ENCODE measurements around the gene KIAA0930.

KIAA0930 gene

GRCh38 chr22:45185718-45186514 lies 54.8 kb downstream of the KIAA0930 start:
- in situ Hi-C loops (cut with MboI; ENCODE audit: low sequenced_read_pairs): no loop called here

GRCh38 chr22:45183974-45184373 lies 56.7 kb downstream of the KIAA0930 start:
- in situ Hi-C loops (cut with MboI; ENCODE audit: low sequenced_read_pairs): no loop called here

GRCh38 chr22:45181766-45182165 lies 58.9 kb downstream of the KIAA0930 start:
- in situ Hi-C loops (cut with MboI; ENCODE audit: low sequenced_read_pairs): no loop called here

DNA sequence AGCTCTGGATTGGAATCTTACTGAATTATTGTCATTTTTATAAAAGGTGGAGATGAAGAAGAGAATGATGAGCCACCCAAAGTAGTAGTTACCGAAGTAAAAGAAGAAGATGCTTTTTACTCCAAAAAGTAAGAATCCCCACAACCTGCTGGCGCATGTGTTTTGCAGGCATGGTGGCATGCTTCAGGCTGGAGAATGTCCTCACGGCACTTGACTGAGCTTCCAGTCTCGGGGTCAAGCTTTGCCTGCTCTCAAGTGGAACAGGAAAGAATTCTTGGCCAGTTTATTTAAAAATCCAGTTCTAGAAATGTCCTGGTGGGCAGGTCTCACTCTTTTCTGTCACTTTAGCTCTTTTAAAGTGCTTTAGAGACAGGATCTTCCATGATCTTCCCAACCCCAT lies 59.5 kb downstream of the KIAA0930 start:
- in situ Hi-C loops (cut with MboI; ENCODE audit: low sequenced_read_pairs): no loop called here

DNA sequence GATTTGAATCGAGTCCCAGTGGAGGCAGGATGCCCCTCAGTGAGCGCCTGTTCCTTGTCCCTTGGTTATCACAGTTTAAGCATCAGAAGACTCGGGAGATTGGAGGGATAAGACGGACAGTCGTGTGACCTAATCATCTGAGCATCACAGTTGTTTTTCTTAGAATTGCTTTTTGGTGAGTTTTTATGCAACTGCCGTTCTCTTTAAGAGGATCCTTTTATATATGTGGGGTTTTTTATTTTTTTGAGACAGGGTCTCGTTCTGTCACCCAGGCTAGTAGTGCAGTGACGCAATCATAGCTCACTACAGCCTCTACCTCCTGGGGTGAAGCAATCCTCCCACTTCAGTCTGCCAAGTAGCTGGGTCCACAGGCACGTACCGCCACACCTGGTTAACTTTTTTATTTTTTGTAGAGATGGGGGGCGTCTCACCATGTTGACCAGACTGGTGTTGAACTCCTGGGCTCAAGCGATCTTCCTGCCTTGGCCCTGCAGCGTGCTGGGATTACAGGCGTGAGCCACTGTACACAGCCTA lies 60.5 kb downstream of the KIAA0930 start:
- in situ Hi-C loops (cut with MboI; ENCODE audit: low sequenced_read_pairs): no loop called here

DNA sequence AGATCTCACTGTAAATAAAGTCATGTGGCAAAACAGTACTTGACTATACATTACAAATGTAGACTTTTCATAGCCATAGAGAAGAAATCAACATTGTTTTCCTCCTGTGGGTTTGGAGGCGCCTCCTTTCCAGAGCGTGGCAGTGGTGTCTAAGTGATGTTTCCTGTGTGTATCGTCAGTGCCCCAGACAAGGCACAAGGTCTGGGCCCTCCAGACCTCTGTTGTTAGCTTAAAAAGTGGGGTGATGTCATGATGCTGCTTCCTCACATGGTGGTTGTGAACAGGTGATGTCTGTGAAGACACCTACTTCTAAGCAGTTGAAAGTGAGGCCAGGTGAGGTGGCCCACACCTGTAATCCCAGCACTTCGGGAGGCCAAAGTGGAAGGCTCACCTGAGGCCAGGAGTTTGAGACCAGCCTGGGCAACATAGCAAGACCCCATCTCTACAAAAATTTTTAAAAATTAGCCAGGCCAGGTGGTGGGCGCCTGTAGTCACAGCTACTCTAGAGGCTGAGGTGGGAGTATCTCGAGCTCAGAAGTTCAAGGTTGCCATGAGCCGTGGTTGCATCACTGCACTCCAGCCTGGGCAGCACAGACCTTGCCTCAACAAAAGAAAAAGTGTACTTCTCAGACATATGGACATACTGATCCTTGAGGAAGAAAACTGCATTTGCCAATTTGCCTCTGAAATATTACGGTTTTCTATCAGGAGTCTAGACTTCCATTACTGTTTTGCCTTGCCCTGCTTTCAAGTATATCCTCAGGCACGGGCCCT lies 61.2 kb downstream of the KIAA0930 start:
- in situ Hi-C loops (cut with MboI; ENCODE audit: low sequenced_read_pairs): no loop called here

DNA sequence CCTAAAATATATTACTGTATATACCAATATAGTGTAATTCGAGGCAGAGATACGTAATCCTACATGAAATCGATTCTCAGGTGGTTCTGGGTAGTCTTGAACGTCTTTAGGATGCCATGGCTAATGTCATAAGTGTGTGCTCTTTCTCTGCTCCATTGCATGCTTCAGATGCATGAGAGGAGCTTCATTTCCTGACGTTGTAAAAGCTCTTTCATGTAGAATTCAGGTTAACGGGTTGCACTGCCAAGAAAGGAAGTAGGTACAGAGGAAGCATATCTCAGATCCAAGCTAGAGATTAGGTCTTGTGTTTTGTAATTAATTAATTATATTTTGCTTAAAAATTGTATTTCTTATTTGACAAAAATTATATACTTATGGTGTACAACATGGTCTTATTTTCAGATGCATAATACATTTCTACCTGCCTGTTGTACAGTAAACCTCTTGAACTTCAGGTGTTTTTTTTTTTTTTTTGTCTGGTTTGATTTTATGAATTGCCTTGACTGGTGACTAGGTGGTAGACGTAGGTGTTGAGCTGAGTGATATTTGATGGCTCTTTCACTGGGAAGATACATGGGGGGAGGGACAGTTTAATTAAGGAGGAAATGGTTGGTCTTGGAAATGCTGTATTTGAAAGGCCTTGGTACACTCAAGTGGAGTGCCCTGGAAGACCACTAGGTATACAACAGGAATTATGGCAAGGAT lies 67.7 kb downstream of the KIAA0930 start:
- in situ Hi-C loops (cut with MboI; ENCODE audit: low sequenced_read_pairs): no loop called here

GRCh38 chr22:45171830-45172229 lies 68.9 kb downstream of the KIAA0930 start:
- in situ Hi-C loops (cut with MboI; ENCODE audit: low sequenced_read_pairs): no loop called here

GRCh38 chr22:45169591-45170466 lies 70.9 kb downstream of the KIAA0930 start:
- in situ Hi-C loops (cut with MboI; ENCODE audit: low sequenced_read_pairs): no loop called here

DNA sequence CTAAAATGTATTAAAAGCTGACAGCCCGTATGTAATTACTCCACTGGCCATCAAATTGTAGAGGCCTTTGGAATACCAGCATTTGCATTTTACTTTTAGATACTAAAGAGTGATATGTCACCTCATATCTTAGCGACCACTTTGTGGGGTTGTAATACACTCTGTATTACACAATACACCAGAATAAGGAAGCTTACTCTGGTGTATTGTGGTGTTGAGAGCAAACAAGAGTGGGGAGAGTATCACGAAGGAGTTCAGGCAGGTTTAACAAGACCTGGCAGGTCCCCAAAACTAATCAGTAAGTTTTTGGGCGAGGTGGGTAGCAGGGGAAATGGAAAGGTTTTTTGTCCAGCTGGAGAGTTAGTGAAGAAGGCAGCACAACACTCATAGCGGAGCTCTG lies 73.8 kb downstream of the KIAA0930 start:
- in situ Hi-C loops (cut with MboI; ENCODE audit: low sequenced_read_pairs): no loop called here

GRCh38 chr22:45164270-45165088 lies 76.2 kb downstream of the KIAA0930 start:
- in situ Hi-C loops (cut with MboI; ENCODE audit: low sequenced_read_pairs): no loop called here

DNA sequence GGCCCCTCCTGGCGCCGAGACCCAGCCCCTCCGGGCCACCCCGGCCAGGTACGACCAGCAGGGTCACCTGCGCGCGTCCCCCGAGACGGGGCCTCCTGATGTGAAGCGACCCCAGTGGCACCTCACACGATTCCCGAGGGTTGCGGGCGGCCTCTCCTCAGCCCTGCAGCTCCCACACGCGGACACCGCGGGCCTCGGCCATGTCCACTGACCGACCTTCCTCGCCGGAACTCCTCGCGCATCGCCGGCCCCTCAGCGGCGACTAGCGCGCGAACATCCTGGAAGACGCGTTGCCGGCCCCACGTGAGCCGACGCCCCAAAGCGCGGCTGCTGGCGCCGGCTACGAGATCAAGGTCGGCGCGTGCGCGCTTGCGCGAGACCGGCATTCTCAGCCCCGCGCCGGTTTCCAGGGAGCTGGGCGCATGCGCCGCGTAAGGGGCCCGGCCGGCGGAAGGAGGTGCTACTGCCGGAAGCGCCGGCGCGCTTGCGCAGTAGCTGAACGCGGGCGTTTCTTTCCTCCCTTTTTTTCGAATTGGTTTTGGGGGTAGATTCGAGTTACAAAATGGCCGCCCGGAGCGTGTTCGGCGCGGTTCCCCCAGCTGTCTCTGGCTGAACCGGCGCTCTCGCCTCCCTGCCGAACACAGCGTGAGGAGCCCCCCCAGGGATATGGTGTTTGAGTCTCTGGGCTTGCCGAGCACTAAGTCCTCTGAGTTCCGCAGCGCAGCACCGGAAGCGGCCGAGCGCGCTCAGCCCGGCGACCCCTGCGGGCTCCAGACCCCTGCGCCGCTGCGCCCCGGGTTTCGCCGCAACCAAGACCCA lies 77.0 kb downstream of the KIAA0930 start, which contains the start of gene NUP50:
Gene NUP50 (plus strand): TSS at position 475 of the 819 bp plus-strand sequence. CDS start 4,253 bp downstream, outside the sequence.
- in situ Hi-C loops (cut with MboI; ENCODE audit: low sequenced_read_pairs): no loop called here

GRCh38 chr22:45163099-45163450 lies 77.6 kb downstream of the KIAA0930 start:
- in situ Hi-C loops (cut with MboI; ENCODE audit: low sequenced_read_pairs): no loop called here

GRCh38 chr22:45162531-45162930 lies 78.2 kb downstream of the KIAA0930 start:
- in situ Hi-C loops (cut with MboI; ENCODE audit: low sequenced_read_pairs): no loop called here

GRCh38 chr22:45159652-45160462 lies 80.8 kb downstream of the KIAA0930 start:
- in situ Hi-C loops (cut with MboI; ENCODE audit: low sequenced_read_pairs): no loop called here

DNA sequence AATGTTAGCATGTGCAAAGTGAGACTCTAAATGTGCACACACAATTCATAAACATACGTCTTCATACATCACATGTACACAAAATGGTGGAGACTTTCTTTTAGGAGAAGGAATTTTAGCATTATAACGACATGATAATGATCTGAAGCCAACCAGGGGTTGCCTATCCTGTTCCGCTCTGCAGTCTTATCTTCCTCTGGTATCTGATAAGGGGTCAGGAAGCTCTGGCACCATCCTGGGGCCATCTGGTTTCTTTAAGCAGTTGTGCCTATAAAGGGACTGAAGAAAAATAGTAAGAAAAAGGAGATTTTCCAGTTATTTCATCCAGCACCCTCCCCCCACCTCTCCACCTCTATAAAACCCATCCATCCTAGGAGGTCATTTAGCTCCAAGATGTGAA lies 82.8 kb downstream of the KIAA0930 start:
- in situ Hi-C loops (cut with MboI; ENCODE audit: low sequenced_read_pairs): no loop called here

DNA sequence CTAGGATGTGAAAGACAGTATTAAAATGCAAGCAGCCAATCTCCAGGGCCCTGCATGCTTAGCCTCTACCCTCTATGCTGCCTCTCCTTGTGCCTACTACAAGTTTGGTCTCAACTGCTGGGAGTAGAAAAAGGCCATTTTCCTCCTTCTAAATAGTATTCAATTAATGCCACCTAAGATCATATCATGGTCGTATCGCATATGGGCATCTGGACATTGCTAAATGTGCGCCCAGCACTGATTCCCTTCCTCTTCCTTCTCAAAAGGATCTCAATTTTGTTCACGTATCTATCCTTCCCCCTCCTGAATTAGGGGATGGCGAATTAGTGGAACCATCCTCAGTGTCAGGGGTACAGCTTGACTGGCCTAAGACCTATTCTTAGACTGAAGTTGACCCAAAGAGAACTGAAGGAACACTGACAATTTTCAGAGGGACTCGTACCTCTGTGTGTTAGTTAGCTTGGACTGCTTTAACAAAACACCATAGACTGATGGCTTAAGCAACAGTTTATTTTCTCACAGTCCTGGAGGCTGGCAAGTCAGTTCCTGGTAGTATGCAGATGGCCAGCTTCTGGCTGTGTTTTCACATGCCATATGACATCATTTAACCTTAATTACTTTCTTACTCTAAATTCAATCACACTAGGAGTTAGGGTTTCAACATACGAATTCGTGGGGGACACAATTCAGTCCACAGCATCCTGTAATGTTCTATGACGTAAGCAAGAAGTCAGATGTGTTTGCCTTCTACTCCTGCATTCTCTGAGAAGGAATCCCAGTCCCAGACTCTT lies 85.4 kb downstream of the KIAA0930 start:
- in situ Hi-C loops (cut with MboI; ENCODE audit: low sequenced_read_pairs): no loop called here
